Measurements from ENCODE around the gene MAP6.
"Not testable (repeated sequence)": the region's sequence is repeated elsewhere in the genome, so short reads cannot be mapped to it uniquely, and the experiment has no call there.

The MAP6 gene

DNA sequence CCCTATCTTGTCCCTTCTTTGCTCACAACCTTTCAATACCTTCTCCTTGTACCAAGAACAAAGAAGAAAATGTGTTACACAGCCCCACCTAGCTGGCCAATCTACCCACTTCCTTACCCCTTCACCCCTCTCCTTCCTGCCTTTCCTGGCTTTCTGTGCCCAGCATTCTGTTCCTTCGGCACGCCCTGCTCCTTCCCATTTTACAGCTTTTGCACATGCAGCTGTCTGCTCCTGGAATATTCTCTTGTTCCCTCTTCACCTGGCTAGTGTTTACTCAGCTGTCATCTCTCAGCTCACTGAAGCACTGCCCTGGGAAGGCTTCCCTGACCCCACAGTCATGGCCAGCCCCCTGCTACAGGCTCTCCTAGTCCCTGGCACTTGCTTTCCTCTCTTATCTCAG lies 76.1 kb downstream of the MAP6 start:
- Histone ChIP-seq H3K4me3 (ENCODE audit: low read length in 2 of 2) (no peak overlapping the region), H3K27ac (ENCODE audit: low read length) (no peak overlapping the region), H3K9me3 (ENCODE audit: control insufficient read depth in 2 of 2, low read length in 2 of 2) (no peaks in the 10 kb centered on the region), H3K9ac (ENCODE audit: low read length in 2 of 2) (no peak overlapping the region), H3K4me1 (ENCODE audit: control insufficient read depth, insufficient read depth, low read length) (peaks cover 4% of the 10 kb centered on the region), H3K27me3 (ENCODE audit: control insufficient read depth in 1 of 2, insufficient read depth in 2 of 2, low read length in 2 of 2) (no peaks in the 10 kb centered on the region), H3K36me3 (ENCODE audit: control insufficient read depth in 2 of 2, insufficient read depth in 2 of 2, low read length in 2 of 2) (no peaks in the 10 kb centered on the region)

DNA sequence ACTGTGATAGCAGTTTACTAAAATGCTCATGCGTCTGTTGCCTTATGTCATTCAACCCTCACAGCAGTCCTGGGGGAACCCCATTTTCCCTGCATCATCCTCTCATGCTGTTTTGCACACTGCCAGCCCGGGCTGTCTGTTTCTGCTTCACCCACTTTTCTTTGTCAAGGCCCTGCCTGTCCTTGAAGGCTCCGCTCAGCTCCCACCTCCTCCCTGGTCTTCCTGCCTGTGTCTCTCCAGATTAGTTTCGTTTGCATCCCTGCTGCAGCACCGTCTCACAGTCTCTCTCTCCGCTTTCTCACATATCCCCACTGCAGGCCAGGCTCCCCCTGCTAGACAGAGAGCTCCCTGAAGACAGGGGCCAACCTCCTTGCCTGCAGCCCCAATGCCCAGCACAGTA lies 76.9 kb downstream of the MAP6 start:
- H3K9me3 ChIP-seq (ENCODE audit: control insufficient read depth in 2 of 2, low read length in 2 of 2), result no peaks in the 10 kb centered on the region
- H3K4me1 ChIP-seq (ENCODE audit: control insufficient read depth, insufficient read depth, low read length), result peaks cover 4% of the 10 kb centered on the region
- no peak overlapping the region for H3K27ac ChIP-seq (ENCODE audit: low read length)
- H3K4me3 ChIP-seq (ENCODE audit: low read length in 2 of 2), result no peak overlapping the region
- H3K36me3 ChIP-seq (ENCODE audit: control insufficient read depth in 2 of 2, insufficient read depth in 2 of 2, low read length in 2 of 2), result no peaks in the 10 kb centered on the region
- no peak overlapping the region for H3K9ac ChIP-seq (ENCODE audit: low read length in 2 of 2)
- no peaks in the 10 kb centered on the region for H3K27me3 ChIP-seq (ENCODE audit: control insufficient read depth in 1 of 2, insufficient read depth in 2 of 2, low read length in 2 of 2)

DNA sequence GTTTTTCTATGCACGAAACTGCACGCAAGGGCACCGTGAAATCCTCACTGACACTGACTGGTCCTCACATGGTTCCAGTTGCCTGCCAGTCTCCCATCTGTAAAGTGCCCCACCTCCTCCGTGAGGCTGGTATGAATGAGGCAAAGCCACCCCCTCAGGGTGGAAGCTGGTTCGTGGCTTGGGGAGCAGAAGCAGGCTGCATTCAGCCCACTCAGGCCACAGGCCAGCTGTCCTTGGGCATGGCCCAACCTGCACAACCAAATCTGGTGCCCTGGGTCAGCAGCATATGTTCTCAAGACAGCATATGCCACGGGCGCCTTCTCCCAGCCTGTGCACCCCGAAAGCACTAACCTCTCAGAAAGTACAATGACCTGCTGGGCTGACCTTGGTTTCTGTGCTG lies 77.5 kb downstream of the MAP6 start:
- no peaks in the 10 kb centered on the region for H3K36me3 ChIP-seq (ENCODE audit: control insufficient read depth in 2 of 2, insufficient read depth in 2 of 2, low read length in 2 of 2)
- peaks cover 4% of the 10 kb centered on the region for H3K4me1 ChIP-seq (ENCODE audit: control insufficient read depth, insufficient read depth, low read length)
- no peak overlapping the region for H3K27ac ChIP-seq (ENCODE audit: low read length)
- H3K4me3 ChIP-seq (ENCODE audit: low read length in 2 of 2), result no peak overlapping the region
- H3K9me3 ChIP-seq (ENCODE audit: control insufficient read depth in 2 of 2, low read length in 2 of 2), result no peaks in the 10 kb centered on the region
- H3K27me3 ChIP-seq (ENCODE audit: control insufficient read depth in 1 of 2, insufficient read depth in 2 of 2, low read length in 2 of 2), result no peaks in the 10 kb centered on the region
- no peak overlapping the region for H3K9ac ChIP-seq (ENCODE audit: low read length in 2 of 2)

DNA sequence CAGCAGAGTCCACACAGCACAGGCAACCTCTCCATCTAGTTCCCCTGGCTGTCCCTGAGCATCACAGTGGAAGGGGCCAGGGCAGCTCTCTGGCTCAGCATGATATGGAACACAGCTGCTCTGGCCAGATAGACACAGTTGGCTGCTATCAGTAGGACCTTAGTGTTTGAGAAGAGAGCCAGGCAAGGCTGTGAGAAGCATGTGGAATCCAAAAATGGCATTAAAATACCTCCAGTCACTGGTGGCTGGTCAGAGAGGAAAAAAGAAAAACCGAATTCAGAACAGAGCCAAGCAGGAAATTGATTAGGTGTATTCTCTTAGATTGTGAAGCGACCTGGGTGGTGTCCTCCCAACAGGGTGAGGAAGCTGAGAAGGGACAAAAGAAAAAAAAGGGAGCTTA lies 78.9 kb downstream of the MAP6 start:
- no peaks in the 10 kb centered on the region for H3K27me3 ChIP-seq (ENCODE audit: control insufficient read depth in 1 of 2, insufficient read depth in 2 of 2, low read length in 2 of 2)
- H3K9me3 ChIP-seq (ENCODE audit: control insufficient read depth in 2 of 2, low read length in 2 of 2), result no peaks in the 10 kb centered on the region
- peaks cover 4% of the 10 kb centered on the region for H3K4me1 ChIP-seq (ENCODE audit: control insufficient read depth, insufficient read depth, low read length)
- no peak overlapping the region for H3K4me3 ChIP-seq (ENCODE audit: low read length in 2 of 2)
- H3K27ac ChIP-seq (ENCODE audit: low read length), result no peak overlapping the region
- no peak overlapping the region for H3K9ac ChIP-seq (ENCODE audit: low read length in 2 of 2)
- H3K36me3 ChIP-seq (ENCODE audit: control insufficient read depth in 2 of 2, insufficient read depth in 2 of 2, low read length in 2 of 2), result no peaks in the 10 kb centered on the region

DNA sequence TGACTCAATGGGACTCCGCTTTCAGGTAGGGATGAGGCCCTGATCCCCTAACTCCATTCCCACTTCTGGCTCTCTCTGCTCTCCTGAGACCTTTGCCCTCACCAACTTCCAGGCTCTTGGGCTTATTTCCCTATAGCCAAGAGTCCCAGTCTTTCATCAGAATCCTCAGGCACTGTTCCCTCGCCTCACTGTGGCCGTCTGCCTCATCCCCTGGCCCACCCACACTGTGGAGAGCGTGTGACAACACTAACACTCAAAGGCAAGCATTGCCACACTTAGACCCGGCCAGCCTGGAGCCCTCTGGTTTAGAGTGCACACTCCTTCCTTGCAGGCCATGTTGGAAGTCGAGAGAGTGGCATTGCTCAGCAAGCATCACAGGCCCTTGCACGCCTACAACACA lies 79.8 kb downstream of the MAP6 start:
- Histone ChIP-seq H3K4me1 (ENCODE audit: control insufficient read depth, insufficient read depth, low read length) (peaks cover 8% of the 10 kb centered on the region), H3K9me3 (ENCODE audit: control insufficient read depth in 2 of 2, low read length in 2 of 2) (no peaks in the 10 kb centered on the region), H3K36me3 (ENCODE audit: control insufficient read depth in 2 of 2, insufficient read depth in 2 of 2, low read length in 2 of 2) (no peaks in the 10 kb centered on the region), H3K27me3 (ENCODE audit: control insufficient read depth in 1 of 2, insufficient read depth in 2 of 2, low read length in 2 of 2) (no peaks in the 10 kb centered on the region), H3K27ac (ENCODE audit: low read length) (no peak overlapping the region), H3K9ac (ENCODE audit: low read length in 2 of 2) (no peak overlapping the region), H3K4me3 (ENCODE audit: low read length in 2 of 2) (no peak overlapping the region)

DNA sequence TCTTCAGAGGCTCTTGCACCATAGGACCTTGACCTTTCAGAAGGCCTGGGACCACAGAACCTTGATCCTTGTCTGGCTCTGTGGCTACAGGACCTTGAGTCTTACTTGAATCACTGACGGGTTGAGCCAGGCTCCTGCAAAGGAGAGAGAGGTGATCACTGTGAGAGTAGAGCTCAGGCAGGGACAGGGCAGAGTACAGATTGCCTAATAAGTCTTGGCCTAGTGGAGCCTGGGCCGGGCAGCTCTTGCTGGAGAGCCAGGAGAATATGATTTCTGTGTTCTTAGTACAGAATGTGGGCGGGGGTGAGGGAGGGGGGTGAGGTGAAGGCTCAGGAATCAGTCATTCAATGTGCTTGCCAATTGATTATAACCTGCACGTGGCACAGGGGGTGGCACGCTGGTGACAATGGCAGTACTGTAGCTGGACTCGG lies 80.8 kb downstream of the MAP6 start:
- H3K27ac ChIP-seq (ENCODE audit: low read length), result no peak overlapping the region
- H3K9ac ChIP-seq (ENCODE audit: low read length in 2 of 2), result no peak overlapping the region
- H3K9me3 ChIP-seq (ENCODE audit: control insufficient read depth in 2 of 2, low read length in 2 of 2), result no peaks in the 10 kb centered on the region
- H3K4me3 ChIP-seq (ENCODE audit: low read length in 2 of 2), result no peak overlapping the region
- H3K36me3 ChIP-seq (ENCODE audit: control insufficient read depth in 2 of 2, insufficient read depth in 2 of 2, low read length in 2 of 2), result no peaks in the 10 kb centered on the region
- peaks cover 16% of the 10 kb centered on the region for H3K4me1 ChIP-seq (ENCODE audit: control insufficient read depth, insufficient read depth, low read length)
- no peaks in the 10 kb centered on the region for H3K27me3 ChIP-seq (ENCODE audit: control insufficient read depth in 1 of 2, insufficient read depth in 2 of 2, low read length in 2 of 2)

DNA sequence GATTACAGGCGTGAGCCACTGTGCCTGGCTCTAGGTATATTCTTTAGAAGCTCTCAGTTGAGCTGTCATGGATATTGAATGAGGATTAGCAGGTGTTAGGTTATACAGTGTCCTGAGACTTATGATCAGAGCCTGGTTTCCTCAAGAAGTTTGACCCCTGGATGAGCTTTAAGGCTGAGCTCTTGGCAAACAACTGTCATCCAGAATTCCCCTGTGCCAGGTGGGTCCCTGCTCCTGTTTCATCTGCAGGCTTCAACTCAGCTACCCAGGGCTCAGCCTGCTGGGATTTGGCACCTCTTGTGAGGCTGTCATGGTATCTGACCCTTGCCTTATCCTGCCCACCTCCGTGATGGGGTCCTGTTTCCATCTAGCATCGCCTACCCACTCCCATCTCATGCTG lies 82.4 kb downstream of the MAP6 start:
- Histone ChIP-seq H3K4me1 (ENCODE audit: control insufficient read depth, insufficient read depth, low read length) (peaks cover 19% of the 10 kb centered on the region), H3K9ac (ENCODE audit: low read length in 2 of 2) (no peak overlapping the region), H3K36me3 (ENCODE audit: control insufficient read depth in 2 of 2, insufficient read depth in 2 of 2, low read length in 2 of 2) (no peaks in the 10 kb centered on the region), H3K27ac (ENCODE audit: low read length) (no peak overlapping the region), H3K4me3 (ENCODE audit: low read length in 2 of 2) (no peak overlapping the region), H3K27me3 (ENCODE audit: control insufficient read depth in 1 of 2, insufficient read depth in 2 of 2, low read length in 2 of 2) (no peaks in the 10 kb centered on the region), H3K9me3 (ENCODE audit: control insufficient read depth in 2 of 2, low read length in 2 of 2) (no peaks in the 10 kb centered on the region)

DNA sequence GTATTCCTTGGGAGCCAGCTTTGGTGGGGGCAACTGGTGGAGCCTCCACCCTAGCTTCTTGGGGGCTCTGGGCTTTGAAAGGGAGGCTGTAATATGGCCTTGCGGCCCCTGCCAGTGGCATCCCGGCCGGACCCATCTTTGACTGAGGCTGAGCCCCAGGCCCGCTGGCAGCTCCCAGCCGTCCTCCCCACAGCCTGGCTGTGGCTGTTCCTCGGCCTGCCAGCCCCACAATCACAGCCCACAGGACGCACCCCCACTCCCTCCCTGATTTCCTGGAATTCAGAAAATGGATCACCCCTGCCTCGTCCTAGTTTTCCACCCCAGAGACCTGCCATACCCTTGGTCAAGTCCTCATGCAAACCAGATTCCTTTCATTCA lies 83.6 kb downstream of the MAP6 start:
- H3K27ac ChIP-seq (ENCODE audit: low read length), result peak overlapping the region; percentile 92

DNA sequence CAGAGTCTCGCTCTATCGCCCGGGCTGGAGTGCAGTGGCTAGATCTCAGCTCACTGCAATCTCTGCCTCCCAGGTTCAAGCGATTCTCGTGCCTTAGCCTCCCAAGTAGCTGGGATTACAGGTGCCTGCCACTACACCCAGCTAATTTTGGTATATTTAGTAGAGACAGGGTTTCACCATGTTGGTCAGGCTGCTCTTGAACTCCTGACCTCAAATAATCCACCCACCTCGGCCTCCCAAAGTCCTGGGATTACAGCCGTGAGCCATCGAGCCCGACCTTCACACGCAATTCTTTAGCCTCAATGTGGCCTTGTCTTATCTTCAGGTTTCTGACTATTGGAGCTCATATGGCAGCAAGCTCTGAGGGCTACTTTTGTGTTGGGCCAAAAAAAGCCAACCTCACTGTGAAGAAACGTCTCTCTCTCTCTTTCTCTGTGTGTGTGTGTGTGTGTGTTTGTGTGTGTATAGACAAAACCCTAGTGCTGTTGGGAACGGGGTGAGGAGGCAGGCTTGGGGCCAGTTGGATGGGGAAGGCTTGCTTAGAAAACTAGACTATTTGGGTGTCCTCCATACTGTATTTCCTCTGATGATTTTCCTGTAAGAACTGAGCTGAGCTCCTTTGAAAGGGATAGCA lies 84.1 kb downstream of the MAP6 start:
- not testable (repeated sequence) for H3K27me3 ChIP-seq (ENCODE audit: control insufficient read depth in 1 of 2, insufficient read depth in 2 of 2, low read length in 2 of 2); H3K36me3 ChIP-seq (ENCODE audit: control insufficient read depth in 2 of 2, insufficient read depth in 2 of 2, low read length in 2 of 2); H3K9me3 ChIP-seq (ENCODE audit: control insufficient read depth in 2 of 2, low read length in 2 of 2)
- Histone ChIP-seq H3K4me1 (ENCODE audit: control insufficient read depth, insufficient read depth, low read length) (peaks cover 19% of the 10 kb centered on the region), H3K9ac (ENCODE audit: low read length in 2 of 2) (peak overlapping the region; percentile 92 to 96), H3K27ac (ENCODE audit: low read length) (peak overlapping the region; percentile 92), H3K4me3 (ENCODE audit: low read length in 2 of 2) (peak overlapping the region in 1 of 2 donors; percentile 81)

More for the DNA sequence above, 83.6 kb downstream of the MAP6 start:
- Histone ChIP-seq H3K27me3 (ENCODE audit: control insufficient read depth in 1 of 2, insufficient read depth in 2 of 2, low read length in 2 of 2) (no peaks in the 10 kb centered on the region), H3K9me3 (ENCODE audit: control insufficient read depth in 2 of 2, low read length in 2 of 2) (no peaks in the 10 kb centered on the region), H3K4me1 (ENCODE audit: control insufficient read depth, insufficient read depth, low read length) (peaks cover 19% of the 10 kb centered on the region), H3K9ac (ENCODE audit: low read length in 2 of 2) (no peak overlapping the region), H3K4me3 (ENCODE audit: low read length in 2 of 2) (no peak overlapping the region), H3K36me3 (ENCODE audit: control insufficient read depth in 2 of 2, insufficient read depth in 2 of 2, low read length in 2 of 2) (no peaks in the 10 kb centered on the region)

DNA sequence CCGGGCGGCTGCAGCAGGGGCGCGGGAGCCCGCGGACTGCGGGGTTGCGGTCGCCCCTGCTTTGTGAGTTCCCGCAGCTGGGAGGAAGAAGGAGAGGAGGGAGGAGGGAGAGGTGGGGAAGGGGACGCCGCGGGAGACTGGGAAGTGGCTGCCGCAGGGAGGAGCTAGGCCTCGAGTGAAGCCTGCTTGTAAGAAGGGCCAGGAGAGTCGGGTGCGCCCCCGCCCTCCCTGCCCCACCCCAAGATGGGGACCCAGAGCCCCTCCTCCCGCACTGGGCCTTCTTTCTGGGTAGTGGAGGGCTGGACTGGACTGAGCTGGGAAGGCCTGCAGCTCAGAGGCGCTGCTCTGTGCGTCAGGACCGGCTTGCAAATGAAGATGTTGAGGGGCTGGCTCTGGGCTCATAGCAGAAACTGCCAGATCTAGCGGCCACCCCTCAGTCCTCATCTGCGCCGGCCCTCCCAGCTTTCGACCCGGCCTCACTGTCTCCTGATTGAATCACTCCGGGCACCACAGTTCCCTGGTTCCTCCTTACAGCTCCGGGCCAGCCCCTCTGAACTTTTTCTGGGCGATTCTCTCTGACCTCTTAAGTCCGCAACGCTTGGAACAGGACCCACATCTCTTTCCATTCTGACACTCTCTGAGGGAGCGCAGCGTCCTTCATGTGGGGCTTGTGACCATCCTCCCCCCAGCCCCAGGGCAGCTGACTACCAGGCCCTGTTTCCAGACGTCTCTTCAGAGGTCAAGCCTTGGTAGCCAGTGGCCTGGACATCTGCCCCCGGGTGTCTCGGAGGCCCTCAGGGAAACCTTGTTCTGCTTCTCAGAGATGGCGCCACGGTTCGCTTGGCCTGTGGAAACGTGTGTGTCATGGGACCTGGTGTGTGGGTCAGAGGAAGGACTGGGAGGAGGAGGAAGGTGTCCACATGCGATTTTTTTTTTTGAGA lies 84.8 kb downstream of the MAP6 start:
- Histone ChIP-seq H3K9me3 (ENCODE audit: control insufficient read depth in 2 of 2, low read length in 2 of 2) (no peaks in the 10 kb centered on the region), H3K27ac (ENCODE audit: low read length) (peak overlapping the region; percentile 92), H3K27me3 (ENCODE audit: control insufficient read depth in 1 of 2, insufficient read depth in 2 of 2, low read length in 2 of 2) (no peaks in the 10 kb centered on the region), H3K4me1 (ENCODE audit: control insufficient read depth, insufficient read depth, low read length) (peaks cover 19% of the 10 kb centered on the region), H3K9ac (ENCODE audit: low read length in 2 of 2) (peak overlapping the region; percentile 92 to 96), H3K36me3 (ENCODE audit: control insufficient read depth in 2 of 2, insufficient read depth in 2 of 2, low read length in 2 of 2) (no peaks in the 10 kb centered on the region), H3K4me3 (ENCODE audit: low read length in 2 of 2) (peak overlapping the region; percentile 74 to 81)
